IMR-90 (cell line): ENCODE measurements around the gene SMARCC2. TPM values are rescaled to one million over a fixed set of nuclear protein-coding genes. Genes with fewer than 3 reads are reported as not detected.

ENCODE experiments used
- ATAC-seq: fragments of 200-7000 bp; cut with Tn5 transposase; 2 replicates; pipeline ENCODE4 v1.9.1; 2020; ENCODE audit warnings: low read depth, mild to moderate bottlenecking, moderate library complexity
- BruUV-seq: library from RNA; stranded (reverse); fragments of 400-500 nt; replicated peaks from 2 replicates; lab custom pipeline; 2021; lab: Mats Ljungman, UMichigan
- CTCF ChIA-PET: fragments of 300-600 bp; formaldehyde crosslinking; extraction: SDS; loops from one replicate; lab custom pipeline; 2021; ENCODE audit warnings: antibody characterized with exemption; lab: Yijun Ruan, JAX
- POLR2A ChIA-PET: fragments of 300-600 bp; sonication (Branson Sonifier 250); formaldehyde crosslinking; loops from one replicate; lab custom pipeline; 2022; ENCODE audit warnings: antibody characterized with exemption; ENCODE audit not compliant: unreplicated experiment; lab: Charles Lee
- DNase-seq: peaks from one replicate; pipeline ENCODE4 v3.0.0; 2013
- H2AFZ ChIP-seq: replicated peaks from 2 replicates; pipeline ENCODE3; 2013; ENCODE audit warnings: low read length, mild to moderate bottlenecking; ENCODE audit not compliant: poor library complexity
- H2AK5ac ChIP-seq: 2 replicates; pipeline ENCODE4 v1.6.1; 2013; ENCODE audit warnings: low read depth, low read length, inconsistent platforms
- H2AK9ac ChIP-seq: replicated peaks from 2 replicates; pipeline ENCODE3; 2013; ENCODE audit warnings: mild to moderate bottlenecking, low read depth, low read length, moderate library complexity; ENCODE audit not compliant: poor library complexity
- H2BK120ac ChIP-seq: 2 replicates; pipeline ENCODE4 v1.6.1; 2013; ENCODE audit warnings: low read depth, low read length, inconsistent platforms
- H2BK15ac ChIP-seq: 3 replicates; pipeline ENCODE4 v1.6.1; 2013; ENCODE audit warnings: low read depth, low read length, inconsistent platforms
- H2BK20ac ChIP-seq: 2 replicates; pipeline ENCODE4 v1.6.1; 2013; ENCODE audit warnings: low read depth, mild to moderate bottlenecking, inconsistent platforms, low read length, moderate library complexity
- H2BK5ac ChIP-seq: 2 replicates; pipeline ENCODE4 v1.6.1; 2013; ENCODE audit warnings: mild to moderate bottlenecking, low read depth, low read length, inconsistent platforms; ENCODE audit not compliant: poor library complexity, severe bottlenecking
- H3K14ac ChIP-seq: replicated peaks from 2 replicates; pipeline ENCODE4 v1.6.1; 2013; ENCODE audit warnings: low read depth, low read length, inconsistent platforms
- H3K18ac ChIP-seq: 2 replicates; pipeline ENCODE4 v1.6.1; 2013; ENCODE audit warnings: low read depth, low read length, control low read depth
- H3K23ac ChIP-seq: 2 replicates; pipeline ENCODE4 v1.6.1; 2013; ENCODE audit warnings: low read depth, low read length, inconsistent platforms
- H3K27ac ChIP-seq: 2 replicates; pipeline ENCODE4 v1.5.1; 2013; ENCODE audit warnings: mild to moderate bottlenecking, control low read depth, low read length; ENCODE audit not compliant: insufficient read depth
- H3K27me3 ChIP-seq: 2 replicates; pipeline ENCODE4 v1.6.1; 2013; ENCODE audit warnings: low read length; ENCODE audit not compliant: control insufficient read depth, insufficient read depth
- H3K36me3 ChIP-seq: 2 replicates; pipeline ENCODE4 v1.6.1; 2013; ENCODE audit warnings: low read length, mixed read lengths; ENCODE audit not compliant: control insufficient read depth, insufficient read depth
- H3K4ac ChIP-seq: 2 replicates; pipeline ENCODE4 v1.6.1; 2013; ENCODE audit warnings: low read depth, low read length, inconsistent platforms
- H3K4me1 ChIP-seq: 2 replicates; pipeline ENCODE4 v1.6.1; 2013; ENCODE audit warnings: low read length, mixed read lengths; ENCODE audit not compliant: control insufficient read depth, insufficient read depth
- H3K4me2 ChIP-seq: 2 replicates; pipeline ENCODE4 v1.6.1; 2013; ENCODE audit warnings: low read depth, mild to moderate bottlenecking, control low read depth, low read length, moderate library complexity
- H3K4me3 ChIP-seq: 2 replicates; pipeline ENCODE4 v1.5.1; 2013; ENCODE audit warnings: low read depth, mild to moderate bottlenecking, control low read depth, low read length, moderate library complexity; ENCODE audit not compliant: insufficient read depth
- H3K56ac ChIP-seq: 2 replicates; pipeline ENCODE4 v1.6.1; 2013; ENCODE audit warnings: low read length, inconsistent platforms; ENCODE audit not compliant: insufficient read depth; ENCODE audit errors: extremely low read depth
- H3K79me1 ChIP-seq, 2 experiments: 2 replicates each; pipeline ENCODE4 v1.6.1; 2013; ENCODE audit warnings: low read length in 2 of 2, inconsistent platforms in 1 of 2, low read depth in 1 of 2
- H3K9ac ChIP-seq: 2 replicates; pipeline ENCODE4 v1.6.1; 2013; ENCODE audit warnings: low read depth, low read length, control low read depth
- H3K9me1 ChIP-seq: 2 replicates; pipeline ENCODE4 v1.6.1; 2013; ENCODE audit warnings: low read length, inconsistent platforms; ENCODE audit not compliant: insufficient read depth
- H3K9me3 ChIP-seq: 2 replicates; pipeline ENCODE4 v1.6.1; 2013; ENCODE audit warnings: low read length; ENCODE audit not compliant: control insufficient read depth, insufficient read depth
- H4K20me1 ChIP-seq: 2 replicates; pipeline ENCODE4 v1.6.1; 2013; ENCODE audit warnings: low read length, inconsistent platforms; ENCODE audit not compliant: insufficient read depth
- H4K5ac ChIP-seq: 2 replicates; pipeline ENCODE4 v1.6.1; 2013; ENCODE audit warnings: mild to moderate bottlenecking, low read depth, low read length, control low read depth
- H4K8ac ChIP-seq, 2 experiments: 2 replicates each; pipeline ENCODE4 v1.6.1; 2013; ENCODE audit warnings: low read depth in 2 of 2, low read length in 2 of 2, control low read depth in 1 of 2, inconsistent platforms in 1 of 2
- H4K91ac ChIP-seq: 2 replicates; pipeline ENCODE4 v1.6.1; 2013; ENCODE audit warnings: low read depth, low read length, inconsistent platforms; ENCODE audit not compliant: insufficient read depth
- MXI1 ChIP-seq: IDR thresholded peaks from 2 replicates; pipeline ENCODE4 v1.6.1; 2012; ENCODE audit warnings: low read depth, mild to moderate bottlenecking, low read length, moderate library complexity, borderline replicate concordance
- POLR2A ChIP-seq: IDR thresholded peaks from 2 replicates; pipeline ENCODE4 v1.6.1; 2012; ENCODE audit warnings: mild to moderate bottlenecking, low read depth, low read length
- SMC3 ChIP-seq: fragments of 150-350 bp; IDR thresholded peaks from 2 replicates; pipeline ENCODE4 v1.6.1; 2016; ENCODE audit warnings: low read depth, mild to moderate bottlenecking, antibody characterized with exemption, low read length, moderate library complexity
- WGBS, 2 experiments: methylation state at CpG; one replicate each; pipeline versions ENCODE4 v1.1.5 to v1.1.7; 2013; ENCODE audit warnings: missing lambda C conversion rate in 2 of 2; ENCODE audit not compliant: insufficient read length in 1 of 2; ENCODE audit errors: extremely low coverage in 2 of 2; 5-methylcytosine and 5-hydroxymethylcytosine counted together
- dilution Hi-C: fragments of 300-500 bp; cut with HindIII; formaldehyde crosslinking; loops from one replicate; pipeline ENCODE4 v1.14.3; 2018; ENCODE audit warnings: low sequenced_read_pairs; ENCODE audit not compliant: unreplicated experiment
- in situ Hi-C: fragments of 300-500 bp; cut with MboI; formaldehyde crosslinking; loops from 3 replicates; pipeline ENCODE4 v1.14.3; 2019; ENCODE audit warnings: low sequenced_read_pairs, inconsistent platforms, mixed read lengths
- intact Hi-C: fragments of 100-400 bp; cut with micrococcal nuclease; formaldehyde crosslinking; loops from 2 replicates; pipeline ENCODE4 v1.10.0; 2022
- polyA plus RNA-seq, 3 experiments: library from polyadenylated mRNA; depleted of rRNA; stranded (reverse); fragments of >200 nt; gene quantifications; 2 replicates each; pipeline ENCODE4 v1.2.3, GENCODE V29; 2012; ENCODE audit warnings: low replicate concordance in 1 of 3
- total RNA-seq: library from RNA; depleted of rRNA; stranded (reverse); fragments of >200 nt; gene quantifications from 2 replicates; pipeline ENCODE4 v1.2.3, GENCODE V29; 2012

SMARCC2 gene
- total and polyA plus RNA-seq, 2 of the 4 experiments (the other 2 are of a cell fraction), result 42.3 to 43.8 TPM

- peaks cover 6% of the 10 kb centered on the region; the same call in 1 of the 2 replicates for H3K36me3 ChIP-seq
- H4K5ac ChIP-seq, result no peak overlapping the region
- H2AFZ ChIP-seq, result no peak overlapping the region
- H3K9me3 ChIP-seq, result no peaks in the 10 kb centered on the region
- no peak overlapping the region for H2AK5ac ChIP-seq
- ChIA-PET POLR2A (interaction anchor here (1.1 kb wide), 1 partner anchor 8 kb away, joined by 4 read pairs; the partner anchor contains the start of gene RNF41), CTCF (interaction anchor here (0.6 kb wide), 1 partner anchor 40 kb away, joined by 3 read pairs; no protein-coding TSS in a partner anchor)
- TF ChIP-seq SMC3, result no peak
- no peak for TF ChIP-seq POLR2A
- TF ChIP-seq MXI1, result no peak
- H3K27ac ChIP-seq, result no peak overlapping the region
- H2AK9ac ChIP-seq, result no peak overlapping the region
- H3K27me3 ChIP-seq, result no peaks in the 10 kb centered on the region
- in situ Hi-C loops, result no loop called here
- no peak overlapping the region for H2BK20ac ChIP-seq
- H2BK120ac ChIP-seq, result no peak overlapping the region
- no peak overlapping the region for H4K8ac ChIP-seq
- no peak overlapping the region for H3K56ac ChIP-seq
- H3K9me1 ChIP-seq, result no peaks in the 10 kb centered on the region
- no peak overlapping the region for H2BK5ac ChIP-seq
- H2BK15ac ChIP-seq, result no peak overlapping the region
- no peaks in the 10 kb centered on the region for H4K20me1 ChIP-seq
- H3K4me1 ChIP-seq, result no peaks in the 10 kb centered on the region
- no peak overlapping the region for H3K14ac ChIP-seq
- H3K4me3 ChIP-seq, result no peak overlapping the region
- H3K23ac ChIP-seq, result no peak overlapping the region
- BruUV-seq, result no TSS peak
- no peak for ATAC-seq
- H3K9ac ChIP-seq, result no peak overlapping the region
- 80% methylated on average over 3 of the region's 8 CpGs; no CpG with 5 or more reads in 1 of the 2 experiments for WGBS, 2 experiments
- intact Hi-C loops, result no loop called here
- no peak overlapping the region for H3K18ac ChIP-seq
- H3K4me2 ChIP-seq, result no peak overlapping the region
- H3K4ac ChIP-seq, result no peak overlapping the region
- dilution Hi-C loops, result no loop called here
- no peak overlapping the region for H4K91ac ChIP-seq
- H3K79me1 ChIP-seq, result peaks cover 1 to 3% of the 10 kb centered on the region in 2 experiments; a peak in 3 of 4 replicates
- DNase-seq, result no peak
These were observed 41.3 kb upstream of the SMARCC2 start for GRCh38 chr12:56230432-56231183.
